HG03095 (cell line): Measurements from ENCODE around the gene MAP4K1.

Experiments
- ATAC-seq: cut with Tn5 transposase; IDR thresholded peaks from one replicate; pipeline ENCODE4 v1.9.1; 2021; ENCODE audit warnings: moderate library complexity; ENCODE audit not compliant: unreplicated experiment

MAP4K1 gene

DNA sequence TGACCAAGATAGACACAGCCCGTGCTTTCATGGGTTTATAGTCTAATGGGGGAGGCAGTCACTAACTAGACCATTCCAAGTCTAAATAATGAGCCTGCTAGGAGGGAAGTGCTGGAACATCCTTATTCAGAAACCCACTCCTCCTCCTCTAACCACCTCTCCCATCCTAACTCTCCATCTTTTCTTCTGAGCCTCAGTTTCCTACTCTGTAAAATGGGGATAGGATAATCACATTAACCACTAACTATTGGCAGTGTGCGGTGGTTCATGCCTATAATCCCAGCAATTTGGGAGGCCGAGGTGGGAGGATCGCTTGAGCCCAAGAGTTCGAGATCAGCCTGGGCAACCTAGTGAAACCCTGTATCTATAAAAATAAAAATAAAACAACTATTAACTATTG, 68.7 kb downstream of the MAP4K1 start:
- ATAC-seq, result no peak

DNA sequence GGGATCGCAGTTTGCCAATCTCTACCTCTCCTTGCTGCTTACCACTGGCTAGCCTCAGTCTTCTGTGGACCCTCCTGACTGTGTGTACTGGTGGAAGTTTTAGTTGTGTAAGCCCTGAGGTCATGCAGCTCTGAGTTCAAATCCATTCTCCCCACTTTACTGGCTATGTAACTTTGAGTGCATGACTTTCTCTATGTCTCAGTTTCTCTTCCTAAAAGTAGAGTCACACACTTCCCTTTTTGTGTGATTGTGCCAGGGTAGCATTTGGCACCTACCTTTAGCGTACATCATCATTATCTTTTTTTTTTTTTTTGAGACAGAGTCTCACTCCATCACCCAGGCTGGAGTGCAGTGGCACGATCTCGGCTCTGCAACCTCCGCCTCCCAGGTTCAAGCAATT, 70.3 kb downstream of the MAP4K1 start:
- ATAC-seq, result no peak

DNA sequence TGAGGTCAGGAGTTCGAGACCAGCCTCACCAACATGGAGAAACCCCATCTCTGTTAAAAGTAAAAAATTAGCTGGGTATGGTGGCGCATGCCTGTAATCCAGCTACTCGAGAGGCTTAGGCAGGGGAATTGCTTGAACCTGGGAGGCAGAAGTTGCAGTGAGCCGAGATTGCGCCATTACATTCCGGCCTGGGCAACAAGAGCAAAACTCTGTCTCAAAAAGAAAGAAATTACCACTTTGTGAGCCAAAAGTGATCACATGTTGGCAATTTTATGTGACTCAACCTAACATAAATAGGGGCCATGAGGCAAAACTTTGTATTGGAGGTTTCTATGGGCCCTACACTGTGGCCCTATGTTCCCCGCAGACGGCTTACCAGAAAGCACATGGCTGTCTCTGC, 72.2 kb downstream of the MAP4K1 start:
- ATAC-seq, result no peak

DNA sequence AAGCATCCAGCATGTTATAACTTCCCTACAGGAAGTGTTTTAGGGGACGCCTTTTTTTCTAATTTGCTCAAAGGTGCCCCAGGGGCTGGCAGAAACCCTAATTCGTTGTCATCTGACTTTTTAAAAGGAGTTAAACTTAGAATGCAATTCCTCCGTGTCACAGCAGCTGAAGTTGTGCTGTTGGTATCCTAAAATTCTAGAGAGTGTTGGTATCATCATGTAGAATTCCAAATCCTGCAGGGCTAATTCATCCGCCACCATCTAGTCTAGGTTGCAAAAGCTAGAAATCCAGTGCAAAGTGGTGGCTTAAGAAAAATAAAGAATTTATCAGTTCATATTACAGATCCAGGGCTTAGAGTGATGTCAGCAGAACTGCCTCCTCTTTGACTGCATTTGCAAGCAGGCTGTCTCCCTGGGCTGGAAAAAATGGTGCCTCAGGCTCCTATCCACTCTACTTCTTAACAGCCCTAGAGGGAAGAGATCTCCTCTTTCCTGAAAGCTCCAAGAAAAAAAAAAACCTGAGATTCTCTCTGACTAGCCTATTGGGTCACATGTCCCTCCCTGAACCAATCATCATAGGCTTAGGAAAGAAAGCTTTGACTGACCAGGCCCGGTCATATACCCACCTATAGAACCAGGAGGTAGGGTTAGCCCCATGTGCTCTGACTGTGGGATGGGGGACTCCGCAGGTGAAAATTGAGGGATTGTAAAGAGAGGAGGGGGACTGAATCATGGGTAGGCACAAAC, 73.0 kb downstream of the MAP4K1 start:
- ATAC-seq, result no peak

DNA sequence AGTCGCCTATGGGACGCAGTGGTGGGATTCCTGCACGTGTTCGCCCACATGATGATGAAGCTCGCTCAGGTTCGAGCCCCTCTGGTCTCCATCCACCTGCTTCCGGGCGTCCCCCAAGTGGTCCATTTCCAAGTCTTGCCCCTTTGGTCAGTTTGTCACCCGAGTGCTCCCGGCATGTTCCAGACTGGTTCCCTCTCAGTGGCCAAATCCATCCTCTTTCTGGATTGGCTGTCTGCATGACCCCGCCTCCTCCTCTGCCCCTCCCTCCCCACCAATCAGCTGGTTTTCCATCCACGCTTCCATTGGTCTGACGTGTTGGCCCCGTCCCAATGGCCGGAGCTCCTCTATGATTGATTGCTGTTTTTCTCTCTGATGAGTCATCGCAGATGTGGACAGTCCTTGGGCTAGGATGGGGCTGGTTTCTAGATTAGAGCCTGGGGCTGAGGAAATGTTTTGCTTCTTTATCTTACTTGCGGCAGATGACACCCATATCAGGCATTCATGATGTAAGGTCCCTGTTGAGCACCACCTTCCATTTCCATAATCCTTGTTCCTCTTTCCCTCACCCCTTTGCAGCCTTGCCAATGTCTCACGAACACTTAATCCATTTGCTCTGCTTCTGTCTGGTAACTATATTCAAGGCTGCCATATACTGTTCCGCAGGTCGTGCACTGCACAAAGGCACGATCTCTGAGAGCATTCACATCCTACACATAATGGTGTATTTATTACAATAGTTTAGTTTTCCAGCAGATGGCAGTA, 73.8 kb downstream of the MAP4K1 start:
- no peak for ATAC-seq

DNA sequence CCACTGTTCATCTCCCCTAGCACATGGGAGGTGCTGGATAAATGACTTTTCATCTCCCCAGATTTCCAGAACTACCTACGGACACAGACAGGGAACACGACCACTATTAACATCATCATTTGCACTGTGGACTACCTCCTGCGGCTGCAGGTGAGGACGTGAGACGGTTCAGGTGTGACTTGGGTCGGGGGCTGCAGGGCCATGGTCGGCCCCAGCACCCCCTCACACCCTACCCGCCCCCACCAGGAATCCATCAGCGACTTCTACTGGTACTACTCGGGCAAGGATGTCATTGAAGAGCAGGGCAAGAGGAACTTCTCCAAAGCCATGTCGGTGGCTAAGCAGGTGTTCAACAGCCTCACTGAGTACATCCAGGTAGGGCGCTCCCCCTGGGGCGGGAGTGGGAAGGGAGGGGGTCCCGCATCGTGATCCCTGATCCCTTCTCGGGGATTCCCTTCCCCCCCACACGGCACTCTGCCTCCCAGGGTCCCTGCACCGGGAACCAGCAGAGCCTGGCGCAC, 74.4 kb downstream of the MAP4K1 start:
- ATAC-seq, result no peak

DNA sequence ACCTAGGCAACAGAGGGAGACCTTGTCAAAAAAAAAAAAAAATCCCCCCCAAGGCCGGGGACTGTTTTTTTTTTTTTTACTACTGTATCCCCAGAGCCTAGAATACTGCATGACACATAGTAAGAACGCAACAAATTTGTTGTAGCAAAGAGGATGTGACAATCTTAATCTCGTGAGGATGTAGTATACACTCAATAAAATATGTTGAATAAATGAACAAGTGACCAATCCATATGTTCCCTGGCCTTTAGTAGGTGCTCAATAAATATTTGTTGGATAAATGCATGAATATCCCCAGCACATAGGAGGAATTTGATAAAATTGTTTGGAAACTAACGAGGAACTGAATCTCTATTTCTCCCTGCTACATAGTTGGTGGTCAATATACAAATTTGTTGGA, 75.7 kb downstream of the MAP4K1 start:
- ATAC-seq, result no peak

DNA sequence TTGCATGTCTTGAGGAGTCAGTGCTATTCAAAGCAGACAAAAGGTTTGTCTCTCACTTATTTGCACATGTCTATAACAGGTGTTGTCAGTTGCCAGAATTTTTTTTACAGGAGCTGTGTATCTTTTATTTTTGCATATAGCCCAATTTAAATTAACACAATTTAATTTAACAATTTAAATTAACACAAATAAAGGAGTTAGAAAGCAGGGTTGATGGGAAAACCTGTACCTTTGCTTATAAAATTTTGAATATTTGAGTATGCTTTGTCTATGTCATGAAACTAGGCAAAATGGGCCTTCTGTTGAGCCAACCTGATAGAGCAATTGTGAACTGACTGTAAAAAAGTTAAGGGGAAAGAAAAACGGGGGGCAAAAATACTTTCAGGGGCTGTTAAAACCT, 78.0 kb downstream of the MAP4K1 start:
- no peak for ATAC-seq

DNA sequence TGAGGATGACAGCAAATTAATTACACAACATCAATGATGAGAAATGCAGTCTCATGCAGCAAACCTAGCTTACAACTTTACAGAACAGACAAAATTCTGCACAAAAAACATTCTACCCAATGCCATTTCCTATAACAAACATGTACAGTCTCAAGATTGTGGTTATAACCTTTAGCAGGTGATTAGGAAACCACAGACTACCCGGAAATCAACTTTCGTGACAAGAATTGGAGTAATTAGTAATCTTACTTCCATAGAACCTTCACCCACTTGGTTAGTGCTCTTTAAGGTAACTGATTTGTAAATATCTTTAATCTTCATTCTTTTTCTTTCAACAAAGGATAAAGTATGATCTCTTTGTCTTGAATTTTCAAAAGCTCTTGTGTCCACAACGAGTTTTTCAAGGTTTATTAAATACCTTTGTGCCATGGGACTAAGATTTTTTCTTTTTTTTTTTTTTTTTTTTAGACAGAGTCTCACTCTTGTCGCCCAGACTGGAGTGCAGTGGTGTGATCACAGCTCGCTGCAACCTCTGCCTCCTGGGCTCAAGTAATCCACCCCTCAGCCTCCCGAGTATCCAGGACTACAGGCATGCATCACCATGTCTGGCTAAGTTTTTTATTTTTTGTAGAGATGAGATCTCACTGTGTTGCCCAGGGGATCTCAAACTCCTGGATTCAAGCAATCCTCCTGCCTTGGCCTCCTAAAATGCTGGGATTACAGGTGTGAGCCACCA, 78.8 kb downstream of the MAP4K1 start:
- no peak for ATAC-seq

DNA sequence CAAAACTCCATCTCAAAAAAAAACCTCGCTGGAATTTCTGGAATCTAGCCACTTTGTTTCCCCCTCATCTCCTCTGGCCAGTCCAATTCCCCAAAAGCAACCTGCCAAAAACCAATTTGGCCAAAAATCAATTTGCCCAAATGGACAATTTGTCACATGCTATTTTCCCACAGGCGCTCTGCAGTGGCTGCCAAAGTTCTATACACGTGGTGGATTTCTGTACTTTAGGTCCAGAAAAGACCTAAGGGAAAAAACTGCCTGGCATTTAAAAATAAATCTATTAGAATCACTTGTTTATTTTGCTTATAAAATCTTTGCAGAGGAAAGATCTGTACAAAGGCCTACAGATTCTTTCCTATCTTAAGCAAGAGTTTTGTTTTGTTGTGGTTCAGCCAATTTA, 79.4 kb downstream of the MAP4K1 start:
- no peak for ATAC-seq
